NCI-H2029 (cell line): Measurements from ENCODE around the gene NPR1.
"Not testable (repeated sequence)": the region's sequence is repeated elsewhere in the genome, so short reads cannot be mapped to it uniquely, and the experiment has no call there.

Experiments
- DNase-seq: peaks from one replicate; lab custom pipeline; 2025; lab: John Stamatoyannopoulos, UW

Gene NPR1

DNA sequence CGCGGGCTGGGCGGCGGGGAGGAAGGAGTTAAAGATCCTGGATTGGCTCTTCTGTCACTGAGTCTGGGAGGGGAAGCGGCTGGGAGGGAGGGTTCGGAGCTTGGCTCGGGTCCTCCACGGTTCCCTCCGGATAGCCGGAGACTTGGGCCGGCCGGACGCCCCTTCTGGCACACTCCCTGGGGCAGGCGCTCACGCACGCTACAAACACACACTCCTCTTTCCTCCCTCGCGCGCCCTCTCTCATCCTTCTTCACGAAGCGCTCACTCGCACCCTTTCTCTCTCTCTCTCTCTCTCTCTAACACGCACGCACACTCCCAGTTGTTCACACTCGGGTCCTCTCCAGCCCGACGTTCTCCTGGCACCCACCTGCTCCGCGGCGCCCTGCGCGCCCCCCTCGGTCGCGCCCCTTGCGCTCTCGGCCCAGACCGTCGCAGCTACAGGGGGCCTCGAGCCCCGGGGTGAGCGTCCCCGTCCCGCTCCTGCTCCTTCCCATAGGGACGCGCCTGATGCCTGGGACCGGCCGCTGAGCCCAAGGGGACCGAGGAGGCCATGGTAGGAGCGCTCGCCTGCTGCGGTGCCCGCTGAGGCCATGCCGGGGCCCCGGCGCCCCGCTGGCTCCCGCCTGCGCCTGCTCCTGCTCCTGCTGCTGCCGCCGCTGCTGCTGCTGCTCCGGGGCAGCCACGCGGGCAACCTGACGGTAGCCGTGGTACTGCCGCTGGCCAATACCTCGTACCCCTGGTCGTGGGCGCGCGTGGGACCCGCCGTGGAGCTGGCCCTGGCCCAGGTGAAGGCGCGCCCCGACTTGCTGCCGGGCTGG, at the start of gene NPR1:
TSS of gene NPR1 (plus strand) at position 170 of the 818 bp plus-strand sequence. CDS start at position 591, 421 bp downstream.
- no peak for DNase-seq

- DNase-seq, result no peak
These were observed 49.2 kb upstream of the NPR1 start for GRCh38 chr1:153629343-153629665.

GRCh38 chr1:153629971-153630370, 48.5 kb upstream of the NPR1 start:
- DNase-seq, result no peak

GRCh38 chr1:153630384-153630783, 48.1 kb upstream of the NPR1 start:
- no peak for DNase-seq

DNA sequence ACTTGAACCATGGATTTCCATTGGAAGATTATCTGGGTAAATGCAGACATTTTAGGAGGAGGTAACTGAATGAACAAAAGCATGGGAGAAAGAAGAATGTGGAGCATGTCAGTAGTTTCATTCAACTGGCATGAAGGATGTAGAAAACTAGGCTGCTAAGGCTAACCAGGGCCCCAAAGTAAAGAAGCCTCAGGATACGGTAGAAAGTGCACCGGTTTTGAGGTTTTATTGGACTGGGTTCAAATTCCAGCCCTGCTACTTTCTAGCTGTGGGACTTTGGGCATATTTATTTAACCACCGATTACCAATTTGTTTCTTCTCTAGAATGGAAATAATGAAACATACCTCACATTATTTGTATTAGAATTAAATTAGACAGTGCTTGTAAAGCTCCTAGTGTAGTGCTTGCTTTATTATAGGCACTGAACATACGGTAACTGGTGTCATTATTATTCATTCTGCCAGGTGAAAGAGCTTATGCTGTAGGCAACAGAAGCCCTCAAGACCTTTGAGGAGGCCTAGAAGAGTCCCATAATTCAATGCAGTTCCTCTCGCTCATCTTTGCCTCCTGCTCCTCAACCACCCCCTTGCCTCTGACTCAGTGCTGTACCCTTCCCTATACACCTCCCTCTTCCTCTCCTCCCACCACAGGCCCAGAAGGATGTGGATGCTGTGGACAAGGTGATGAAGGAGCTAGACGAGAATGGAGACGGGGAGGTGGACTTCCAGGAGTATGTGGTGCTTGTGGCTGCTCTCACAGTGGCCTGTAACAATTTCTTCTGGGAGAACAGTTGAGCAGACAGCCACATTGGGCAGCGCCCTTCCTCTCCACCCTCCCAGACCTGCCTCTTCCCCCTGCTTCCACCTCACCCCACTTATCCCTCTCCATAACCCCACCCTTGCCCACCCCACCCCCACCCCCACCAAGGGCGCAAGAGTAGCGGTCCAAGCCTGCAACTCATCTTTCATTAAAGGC, 47.2 kb upstream of the NPR1 start:
- DNase-seq, result no peak

DNA sequence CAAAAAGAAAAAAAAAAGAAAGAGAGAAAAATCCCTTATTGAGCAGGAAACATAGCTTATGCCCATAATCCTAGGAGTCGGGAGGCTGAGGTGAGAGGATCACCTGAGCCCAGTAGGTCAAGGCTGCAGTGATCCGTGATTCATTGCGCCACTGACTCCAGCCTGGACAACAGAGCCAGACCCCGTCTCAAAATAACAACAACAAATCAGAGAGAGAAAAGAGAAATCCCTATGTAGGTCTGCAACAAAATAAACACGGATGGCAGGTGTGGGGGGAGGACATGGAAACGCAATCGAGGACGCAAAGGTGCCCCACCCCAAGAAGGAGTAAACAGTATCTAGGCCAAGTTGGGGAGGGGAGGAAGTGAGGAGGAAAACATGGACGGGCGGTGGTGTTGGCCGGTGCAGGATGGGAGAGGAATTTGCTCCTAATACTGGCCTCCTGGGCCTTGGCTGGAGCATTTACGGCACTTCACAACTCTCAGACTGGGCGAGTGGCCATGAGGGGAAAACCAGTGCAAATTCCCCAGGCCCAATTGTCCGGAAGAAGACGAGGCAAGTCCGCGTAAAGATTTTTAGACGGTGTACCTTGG, 45.2 kb upstream of the NPR1 start:
- peak; percentile 67 for DNase-seq

- DNase-seq, result peak; percentile 97
These were observed 44.5 kb upstream of the NPR1 start, which contains the start of gene CHTOP for GRCh38 chr1:153633754-153634665. Gene CHTOP (plus strand): TSS chr1:153634066. CDS start chr1:153636589, 2,523 bp downstream.

- DNase-seq, result no peak
These were observed 42.6 kb upstream of the NPR1 start for GRCh38 chr1:153635872-153636271.

- no peak for DNase-seq
These were observed 42.2 kb upstream of the NPR1 start for GRCh38 chr1:153636312-153636711.

- no peak for DNase-seq
These were observed 40.2 kb upstream of the NPR1 start for GRCh38 chr1:153638261-153638660.

GRCh38 chr1:153639280-153639679, 39.2 kb upstream of the NPR1 start:
- DNase-seq, result no peak

DNA sequence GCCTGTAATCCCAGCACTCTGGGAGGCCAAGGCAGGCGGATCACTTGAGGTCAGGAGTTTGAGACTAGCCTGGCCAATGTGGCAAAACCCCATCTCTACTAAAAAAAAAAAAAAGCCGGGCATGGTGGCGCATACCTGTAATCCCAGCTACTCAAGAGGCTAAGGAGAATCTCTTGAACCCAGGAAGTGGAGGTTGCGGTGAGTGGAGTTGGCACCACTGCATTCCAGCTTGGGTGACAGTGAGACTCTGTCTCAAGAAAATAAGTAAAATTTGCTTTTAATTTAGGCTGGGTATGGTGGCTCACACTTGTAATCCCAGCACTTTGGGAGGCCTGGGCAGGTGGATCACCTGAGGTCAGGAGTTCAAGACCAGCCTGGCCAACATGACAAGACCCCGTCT, 38.3 kb upstream of the NPR1 start:
- not testable (repeated sequence) for DNase-seq

- no peak for DNase-seq
These were observed 37.6 kb upstream of the NPR1 start for GRCh38 chr1:153640861-153641260.

GRCh38 chr1:153642161-153642560, 36.3 kb upstream of the NPR1 start:
- no peak for DNase-seq

- no peak for DNase-seq
These were observed 35.4 kb upstream of the NPR1 start for GRCh38 chr1:153643100-153643499.

DNA sequence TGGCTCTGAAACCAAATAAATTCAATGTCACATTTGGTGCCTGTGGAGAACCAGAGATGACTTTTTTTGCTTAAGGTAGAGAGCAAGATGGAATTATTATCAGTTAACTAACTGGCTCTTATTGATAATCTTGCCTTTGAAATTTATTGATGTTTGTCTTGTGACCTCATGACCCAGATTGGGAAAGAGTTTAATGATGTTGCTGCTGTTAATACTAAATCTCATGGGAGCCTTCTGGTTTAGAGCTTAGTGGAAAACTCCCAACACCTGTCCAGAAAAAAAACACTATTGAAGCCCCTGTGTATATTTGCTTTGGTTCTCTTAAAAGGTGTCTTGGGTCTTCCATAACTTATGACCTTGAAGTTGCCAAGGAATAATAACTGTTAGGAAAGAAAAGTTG, 34.7 kb upstream of the NPR1 start:
- no peak for DNase-seq

DNA sequence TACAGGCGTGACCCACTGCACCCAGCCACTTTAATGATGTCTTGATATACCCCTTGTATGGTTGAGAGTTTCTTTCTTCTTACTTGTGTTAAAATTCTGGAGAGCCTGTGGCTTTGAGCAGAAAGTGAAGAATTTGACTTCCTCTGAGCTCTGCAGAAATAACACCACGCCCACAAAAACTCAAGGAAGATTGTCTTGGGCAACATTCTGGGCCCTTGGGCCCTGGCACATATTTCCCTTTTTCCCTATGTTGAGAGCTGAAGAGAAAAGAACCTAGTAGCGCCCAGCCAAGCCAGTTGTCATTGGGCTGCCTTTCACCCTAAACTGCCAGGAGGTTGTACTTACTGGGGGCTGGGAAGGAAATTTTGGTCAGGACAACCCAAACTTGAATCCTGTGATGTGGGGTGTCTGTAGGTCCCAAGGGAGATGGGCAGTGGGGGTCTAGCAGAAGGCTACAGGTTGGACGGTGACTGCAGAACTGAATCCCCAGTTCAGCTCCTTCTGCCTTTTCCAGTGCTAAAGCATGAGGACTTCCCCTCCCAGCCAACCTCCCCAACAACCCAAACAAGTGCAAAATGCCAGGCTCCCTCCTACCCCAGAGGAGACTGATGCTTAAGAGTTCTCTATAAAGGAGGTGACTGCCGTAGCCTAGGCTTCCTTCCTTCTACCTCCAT, 31.7 kb upstream of the NPR1 start:
- DNase-seq, result no peak

DNA sequence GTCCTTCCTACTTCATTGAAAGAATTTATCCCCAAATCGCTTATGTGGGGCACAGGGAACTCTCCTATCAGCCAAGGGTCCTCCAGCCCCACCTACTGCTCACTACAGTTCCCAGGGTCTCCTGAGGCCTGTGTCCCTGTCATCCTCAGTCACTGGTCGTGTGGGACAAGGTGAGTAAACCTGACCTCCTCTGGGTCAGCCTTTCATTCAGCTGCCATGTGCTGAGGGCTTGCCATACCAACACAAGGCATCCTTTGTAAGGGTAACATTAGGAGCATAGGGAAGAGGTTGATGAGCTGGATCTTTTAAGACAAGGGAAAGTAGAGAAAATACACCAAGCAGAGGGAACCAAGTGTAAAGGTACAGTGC, 31.2 kb upstream of the NPR1 start:
- no peak for DNase-seq

DNA sequence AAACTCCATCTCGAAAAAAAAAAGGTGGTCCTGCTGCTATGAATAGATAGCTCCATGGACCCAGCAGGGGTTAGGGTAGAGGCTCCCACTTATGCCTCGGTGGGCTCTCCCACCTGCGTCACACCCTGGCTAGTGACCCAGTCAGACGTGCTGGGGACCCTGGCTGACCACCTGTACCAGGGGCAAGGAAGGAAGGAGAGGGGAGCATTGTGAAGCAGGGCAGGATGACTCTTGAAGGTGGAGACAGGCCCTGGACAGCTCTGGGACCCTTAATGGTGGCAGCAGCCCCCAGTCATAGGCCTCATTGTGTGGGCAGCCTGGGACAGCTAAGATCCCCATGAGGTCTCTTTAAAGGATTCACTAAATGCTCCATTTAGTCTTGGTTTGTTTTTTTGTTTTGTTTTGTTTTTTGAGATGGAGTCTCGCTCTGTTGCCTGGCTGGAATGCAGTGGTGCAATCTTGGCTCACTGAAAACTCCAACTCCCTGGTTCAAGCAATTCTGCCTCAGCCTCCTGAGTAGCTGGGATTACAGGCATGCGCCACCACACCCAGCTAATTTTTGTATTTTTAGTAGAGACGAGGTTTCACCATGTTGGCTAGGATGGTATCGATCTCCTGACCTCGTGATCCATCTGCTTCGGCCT, 30.4 kb upstream of the NPR1 start:
- no peak for DNase-seq

- DNase-seq, result peak; percentile 66
These were observed 29.2 kb upstream of the NPR1 start for GRCh38 chr1:153649137-153649862.
